HCT116 (cell line): ENCODE data around the gene TPRG1. TPM values are rescaled to one million over a fixed set of nuclear protein-coding genes. Genes with fewer than 3 reads are reported as not detected.

ENCODE experiments used
- ATAC-seq: fragments of 200-7000 bp; cut with Tn5 transposase; 2 replicates; pipeline ENCODE4 v1.9.1; 2020; ENCODE audit warnings: mild to moderate bottlenecking, moderate library complexity
- BruUV-seq: library from RNA; stranded (reverse); fragments of 400-500 nt; replicated peaks from 2 replicates; lab custom pipeline; 2021; lab: Mats Ljungman, UMichigan
- CTCF ChIA-PET: fragments of 300-600 bp; sonication (Branson Sonifier 250); formaldehyde crosslinking; loops from one replicate; lab custom pipeline; 2021; ENCODE audit warnings: antibody characterized with exemption; lab: Charles Lee
- POLR2A ChIA-PET: fragments of 300-600, 350-600 bp; sonication (Branson Sonifier 250); formaldehyde crosslinking; loops from one replicate; lab custom pipeline; 2021; ENCODE audit warnings: antibody characterized with exemption; lab: Charles Lee
- RAD21 ChIA-PET, 2 experiments: fragments of 300-600 bp; sonication (Branson Sonifier 250); formaldehyde crosslinking; loops; one replicate each; lab custom pipeline; 2023; ENCODE audit warnings: low total read pairs in 2 of 2; ENCODE audit not compliant: uncharacterized antibody in 2 of 2, unreplicated experiment in 2 of 2, low non-redundant PET in 1 of 2; lab: Charles Lee
- DNase-seq: peaks from one replicate; pipeline ENCODE4 v3.0.0-alpha.2; 2010; ENCODE audit warnings: low read depth, low spot score
- H2AFZ ChIP-seq: fragments of 200-600 bp; shearing (Covaris generic), sonication (generic); 2 replicates; pipeline ENCODE4 v1.6.1; 2017; ENCODE audit warnings: low read depth, mixed run types, mixed read lengths, antibody characterized with exemption, low read length; ENCODE audit not compliant: poor library complexity, severe bottlenecking
- H3K27ac ChIP-seq: 2 replicates; pipeline ENCODE4 v1.5.1; 2012; ENCODE audit warnings: low read depth, low read length
- H3K27me3 ChIP-seq: fragments of 200-600 bp; sonication (generic); 2 replicates; pipeline ENCODE4 v1.6.1; 2016; ENCODE audit warnings: mixed run types, low read length, mixed read lengths; ENCODE audit not compliant: insufficient read depth
- H3K36me3 ChIP-seq, 2 experiments: fragments of 200-500 bp in 1 of 2; fragments of 200-600 bp in 1 of 2; sonication (Bioruptor generic) in 1 of 2; sonication (generic) in 1 of 2; 2 replicates each; pipeline versions ENCODE4 v1.5.1 to v1.6.1; 2014 to 2016; ENCODE audit warnings: low read length in 2 of 2, inconsistent platforms in 1 of 2, mixed read lengths in 1 of 2, mixed run types in 1 of 2; ENCODE audit not compliant: insufficient read depth in 2 of 2, control insufficient read depth in 1 of 2
- H3K4me1 ChIP-seq, 2 experiments: fragments of 200-600 bp in 1 of 2; sonication (generic) in 1 of 2; 2 replicates each; pipeline versions ENCODE4 v1.5.1 to v1.6.1; 2012 to 2017; ENCODE audit warnings: low read length in 2 of 2, inconsistent platforms in 1 of 2, mild to moderate bottlenecking in 1 of 2, mixed read lengths in 1 of 2, mixed run types in 1 of 2, moderate library complexity in 1 of 2; ENCODE audit not compliant: insufficient read depth in 2 of 2, control insufficient read depth in 1 of 2
- H3K4me2 ChIP-seq: fragments of 200-600 bp; sonication (generic); 2 replicates; pipeline ENCODE4 v1.6.1; 2017; ENCODE audit warnings: mixed run types, low read length, mixed read lengths
- H3K4me3 ChIP-seq, 2 experiments: fragments of 200-600 bp in 1 of 2; sonication (generic) in 1 of 2; replicated peaks in 1 of 2; 2 replicates each; pipeline ENCODE4 v1.5.1; 2011 to 2016; ENCODE audit warnings: low read length in 2 of 2, control low read depth in 1 of 2, low read depth in 1 of 2, mild to moderate bottlenecking in 1 of 2, mixed read lengths in 1 of 2, mixed run types in 1 of 2
- H3K79me2 ChIP-seq: fragments of 200-600 bp; sonication (generic); 2 replicates; pipeline ENCODE4 v1.6.1; 2017; ENCODE audit warnings: mild to moderate bottlenecking, mixed run types, low read length, moderate library complexity, mixed read lengths; ENCODE audit not compliant: insufficient read depth
- H3K9ac ChIP-seq: fragments of 200-600 bp; sonication (generic); 2 replicates; pipeline ENCODE4 v1.6.1; 2016; ENCODE audit warnings: low read length, mixed read lengths
- H3K9me2 ChIP-seq: fragments of 200-600 bp; sonication (generic), shearing (Covaris generic); 2 replicates; pipeline ENCODE4 v1.6.1; 2017; ENCODE audit warnings: mixed run types, mild to moderate bottlenecking, moderate library complexity; ENCODE audit not compliant: insufficient read depth
- H3K9me3 ChIP-seq, 2 experiments: fragments of 200-500 bp in 1 of 2; fragments of 200-600 bp in 1 of 2; sonication (Bioruptor generic) in 1 of 2; sonication (generic) in 1 of 2; 2 replicates each; pipeline ENCODE4 v1.6.1; 2014 to 2017; ENCODE audit warnings: low read length in 2 of 2, mixed read lengths in 2 of 2, inconsistent platforms in 1 of 2, low read depth in 1 of 2, mild to moderate bottlenecking in 1 of 2, mixed run types in 1 of 2, moderate library complexity in 1 of 2; ENCODE audit not compliant: control insufficient read depth in 1 of 2, insufficient read depth in 1 of 2
- H4K20me1 ChIP-seq: fragments of 200-600 bp; sonication (generic), shearing (Covaris generic); 2 replicates; pipeline ENCODE4 v1.6.1; 2017; ENCODE audit warnings: mixed run types, mild to moderate bottlenecking, moderate library complexity; ENCODE audit not compliant: insufficient read depth
- CBX3 ChIP-seq: IDR thresholded peaks from 2 replicates; pipeline ENCODE4 v1.6.1; 2012; ENCODE audit warnings: low read depth
- CEBPB ChIP-seq: IDR thresholded peaks from 2 replicates; pipeline ENCODE4 v1.6.1; 2012; ENCODE audit warnings: low read depth
- CTCF ChIP-seq, 3 experiments: fragments of 200-600 bp in 1 of 3; sonication (generic) in 1 of 3; IDR thresholded peaks in 2 of 3; conservative IDR thresholded peaks in 1 of 3; 2 replicates each; pipeline ENCODE4 v1.5.1; 2012 to 2017; ENCODE audit warnings: low read depth in 2 of 3, low read length in 2 of 3, antibody characterized with exemption in 1 of 3, borderline replicate concordance in 1 of 3, control low read depth in 1 of 3, mild to moderate bottlenecking in 1 of 3, mixed read lengths in 1 of 3, mixed run types in 1 of 3, moderate library complexity in 1 of 3; ENCODE audit not compliant: insufficient read depth in 1 of 3
- EGR1 ChIP-seq: IDR thresholded peaks from 2 replicates; pipeline ENCODE4 v1.6.1; 2012; ENCODE audit warnings: low read depth
- EZH2 ChIP-seq: fragments of 200-600 bp; sonication (generic); IDR thresholded peaks from 2 replicates; pipeline ENCODE4 v1.6.1; 2017; ENCODE audit warnings: antibody characterized with exemption, mixed run types
- EZH2phosphoT487 ChIP-seq: fragments of 200-600 bp; IDR thresholded peaks from 2 replicates; pipeline ENCODE4 v1.6.1; 2018; ENCODE audit warnings: antibody characterized with exemption, borderline replicate concordance
- SP1 ChIP-seq: IDR thresholded peaks from 2 replicates; pipeline ENCODE4 v1.6.1; 2012; ENCODE audit warnings: low read depth
- SRF ChIP-seq: IDR thresholded peaks from 2 replicates; pipeline ENCODE4 v1.6.1; 2012; ENCODE audit warnings: low read depth
- YY1 ChIP-seq: IDR thresholded peaks from 2 replicates; pipeline ENCODE4 v1.6.1; 2011; ENCODE audit warnings: low read length, low read depth, moderate library complexity, mild to moderate bottlenecking; ENCODE audit not compliant: insufficient replicate concordance; ENCODE audit errors: extremely low read depth
- ZFX ChIP-seq: fragments of 450-650 bp; IDR thresholded peaks from 2 replicates; pipeline ENCODE4 v1.6.1; 2017
- ZNF274 ChIP-seq: fragments of 200-500 bp; sonication (Bioruptor generic); IDR thresholded peaks from 2 replicates; pipeline ENCODE4 v1.6.1; 2014; ENCODE audit warnings: mild to moderate bottlenecking, low read depth, low read length, inconsistent platforms
- intact Hi-C: fragments of 100-400 bp; cut with micrococcal nuclease; formaldehyde crosslinking; loops from 2 replicates; pipeline ENCODE4 v1.10.0; 2022
- total RNA-seq: library from RNA; stranded (reverse); gene quantifications from one replicate; pipeline ENCODE4 v1.2.1, GENCODE V29; 2021; ENCODE audit not compliant: unreplicated experiment
- TF ChIP-seq, protein P1 (sequence below): IDR thresholded peaks from 2 replicates; pipeline ENCODE4 v1.6.1; 2012; ENCODE audit warnings: low read depth
- TF ChIP-seq, protein P2 (sequence below): IDR thresholded peaks from 2 replicates; pipeline ENCODE4 v1.6.1; 2012

Gene TPRG1
- total RNA-seq, 1 experiment from 2014 or later = 2.8 TPM

DNA sequence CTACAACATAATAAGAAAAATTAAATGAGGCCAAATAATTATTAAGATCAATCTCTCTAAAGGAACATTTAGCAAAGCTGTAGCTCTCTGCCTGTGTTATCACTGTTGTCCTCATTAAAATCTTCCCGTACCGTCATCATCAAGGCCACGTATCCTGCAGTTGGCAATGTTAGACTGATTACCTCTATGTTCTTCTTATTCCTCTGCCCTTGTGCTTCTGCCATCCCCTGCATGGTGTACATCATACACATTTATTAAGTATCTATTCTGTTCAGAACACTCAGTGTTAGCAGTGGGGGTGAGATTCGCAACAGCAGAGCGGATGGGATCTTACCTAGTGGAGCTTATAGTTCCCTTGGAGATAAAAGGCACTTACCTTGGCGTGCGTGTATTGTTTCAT, 12.8 kb downstream of the TPRG1 start:
- BruUV-seq = no TSS peak
- CTCF ChIA-PET = no interaction called here
- Histone ChIP-seq H3K9ac (no peak overlapping the region), H3K36me3 (no peaks in the 10 kb centered on the region), H3K4me1 (no peaks in the 10 kb centered on the region), H3K9me2 (no peaks in the 10 kb centered on the region), H3K27ac (no peak overlapping the region), H3K9me3 (peaks cover 0 to 3% of the 10 kb centered on the region in 2 experiments; a peak in 1 of 4 replicates), H4K20me1 (no peaks in the 10 kb centered on the region), H3K4me3 (no peak overlapping the region), H3K79me2 (no peaks in the 10 kb centered on the region), H3K4me2 (no peak overlapping the region), H3K27me3 (no peaks in the 10 kb centered on the region), H2AFZ (no peak overlapping the region)
- DNase-seq (no peak), ATAC-seq (no peak)
- POLR2A ChIA-PET = no interaction called here
- RAD21 ChIA-PET = no interaction called here
- TF ChIP-seq EZH2 (no peak), YY1 (no peak), CBX3 (no peak), ZFX (no peak), SP1 (no peak), EGR1 (no peak), CTCF (IDR thresholded peaks at IDR 0.05 in 2 of 3, conservative IDR thresholded peaks at IDR 0.05 in 1 of 3; ENCODE audit: borderline replicate concordance in 1 of 3, insufficient read depth in 1 of 3, low read depth in 2 of 3, low read length in 2 of 3) (no peak), CEBPB (no peak), ZNF274 (no peak), SRF (no peak), EZH2phosphoT487 (no peak)
- TF ChIP-seq, protein P1, sequence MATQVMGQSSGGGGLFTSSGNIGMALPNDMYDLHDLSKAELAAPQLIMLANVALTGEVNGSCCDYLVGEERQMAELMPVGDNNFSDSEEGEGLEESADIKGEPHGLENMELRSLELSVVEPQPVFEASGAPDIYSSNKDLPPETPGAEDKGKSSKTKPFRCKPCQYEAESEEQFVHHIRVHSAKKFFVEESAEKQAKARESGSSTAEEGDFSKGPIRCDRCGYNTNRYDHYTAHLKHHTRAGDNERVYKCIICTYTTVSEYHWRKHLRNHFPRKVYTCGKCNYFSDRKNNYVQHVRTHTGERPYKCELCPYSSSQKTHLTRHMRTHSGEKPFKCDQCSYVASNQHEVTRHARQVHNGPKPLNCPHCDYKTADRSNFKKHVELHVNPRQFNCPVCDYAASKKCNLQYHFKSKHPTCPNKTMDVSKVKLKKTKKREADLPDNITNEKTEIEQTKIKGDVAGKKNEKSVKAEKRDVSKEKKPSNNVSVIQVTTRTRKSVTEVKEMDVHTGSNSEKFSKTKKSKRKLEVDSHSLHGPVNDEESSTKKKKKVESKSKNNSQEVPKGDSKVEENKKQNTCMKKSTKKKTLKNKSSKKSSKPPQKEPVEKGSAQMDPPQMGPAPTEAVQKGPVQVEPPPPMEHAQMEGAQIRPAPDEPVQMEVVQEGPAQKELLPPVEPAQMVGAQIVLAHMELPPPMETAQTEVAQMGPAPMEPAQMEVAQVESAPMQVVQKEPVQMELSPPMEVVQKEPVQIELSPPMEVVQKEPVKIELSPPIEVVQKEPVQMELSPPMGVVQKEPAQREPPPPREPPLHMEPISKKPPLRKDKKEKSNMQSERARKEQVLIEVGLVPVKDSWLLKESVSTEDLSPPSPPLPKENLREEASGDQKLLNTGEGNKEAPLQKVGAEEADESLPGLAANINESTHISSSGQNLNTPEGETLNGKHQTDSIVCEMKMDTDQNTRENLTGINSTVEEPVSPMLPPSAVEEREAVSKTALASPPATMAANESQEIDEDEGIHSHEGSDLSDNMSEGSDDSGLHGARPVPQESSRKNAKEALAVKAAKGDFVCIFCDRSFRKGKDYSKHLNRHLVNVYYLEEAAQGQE = no peak
- TF ChIP-seq, protein P2, sequence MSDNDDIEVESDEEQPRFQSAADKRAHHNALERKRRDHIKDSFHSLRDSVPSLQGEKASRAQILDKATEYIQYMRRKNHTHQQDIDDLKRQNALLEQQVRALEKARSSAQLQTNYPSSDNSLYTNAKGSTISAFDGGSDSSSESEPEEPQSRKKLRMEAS = no peak
- intact Hi-C loops = no loop called here
